ENCODE results near the gene PPP6R1. TPM values are rescaled to one million over a fixed set of nuclear protein-coding genes. Genes with fewer than 3 reads are reported as not detected.

The PPP6R1 gene
- total RNA-seq, result 43.0 TPM
- long read RNA-seq, transcript PPP6R1-204 (7 exons, 2,389 nt), result minor isoform, 6 of 117 reads
- long read RNA-seq, transcript PPP6R1-201 (24 exons, 3,961 nt), result major isoform, 60 of 117 reads
- long read RNA-seq, partial matches to known transcripts, result 36 of 117 reads
- long read RNA-seq, other reads (novel, unspliced or antisense), result 14 of 117 reads

GRCh38 chr19:55258828-55259539 is at the start of gene PPP6R1:
PPP6R1 (minus strand) TSS chr19:55259017; CDS start chr19:55247103, 11,914 bp downstream.
- intact Hi-C loops (cut with DNase I), result loop anchor here (1.0 to 2.0 kb wide), 2 partner anchors 21 to 42 kb away; partner anchors contain the start of gene HSPBP1

GRCh38 chr19:55308281-55308680 is 49.5 kb upstream of the PPP6R1 start:
- intact Hi-C loops (cut with DNase I), result loop anchor here (10.0 kb wide), 1 partner anchor 107 kb away; no protein-coding TSS in a partner anchor
- no peak for DNase-seq (ENCODE audit: low spot score)

More at GRCh38 chr19:55258828-55259539, at the start of gene PPP6R1:
- DNase-seq (ENCODE audit: low spot score), result peak; percentile 98

- no peak for DNase-seq (ENCODE audit: low spot score)
- intact Hi-C loops (cut with DNase I), result loop anchor here (10.0 kb wide), 1 partner anchor 108 kb away; no protein-coding TSS in a partner anchor
These were observed 47.9 kb upstream of the PPP6R1 start for GRCh38 chr19:55306712-55307111.

- no peak for DNase-seq (ENCODE audit: low spot score)
- intact Hi-C loops (cut with DNase I), result loop anchor here (10.0 kb wide), 1 partner anchor 109 kb away; no protein-coding TSS in a partner anchor
These were observed 47.3 kb upstream of the PPP6R1 start for GRCh38 chr19:55305983-55306562.

- DNase-seq (ENCODE audit: low spot score), result no peak
- intact Hi-C loops (cut with DNase I), result loop anchor here (10.0 kb wide), 1 partner anchor 109 kb away; no protein-coding TSS in a partner anchor
These were observed 46.7 kb upstream of the PPP6R1 start for GRCh38 chr19:55305491-55305890.

- intact Hi-C loops (cut with DNase I), result loop anchor here (10.0 kb wide), 1 partner anchor 110 kb away; no protein-coding TSS in a partner anchor
- DNase-seq (ENCODE audit: low spot score), result no peak
These were observed 46.2 kb upstream of the PPP6R1 start for GRCh38 chr19:55304980-55305379.

- DNase-seq (ENCODE audit: low spot score), result no peak
- intact Hi-C loops (cut with DNase I), result loop anchor here (10.0 kb wide), 1 partner anchor 110 kb away; no protein-coding TSS in a partner anchor
These were observed 45.6 kb upstream of the PPP6R1 start for GRCh38 chr19:55304279-55304978.

GRCh38 chr19:55303477-55303876 is 44.7 kb upstream of the PPP6R1 start:
- DNase-seq (ENCODE audit: low spot score), result no peak
- intact Hi-C loops (cut with DNase I), result loop anchor here (10.0 kb wide), 1 partner anchor 111 kb away; no protein-coding TSS in a partner anchor

GRCh38 chr19:55302318-55302703 is 43.5 kb upstream of the PPP6R1 start:
- no peak for DNase-seq (ENCODE audit: low spot score)
- intact Hi-C loops (cut with DNase I), result loop anchor here (10.0 kb wide), 1 partner anchor 112 kb away; no protein-coding TSS in a partner anchor

- DNase-seq (ENCODE audit: low spot score), result peak; percentile 94
- intact Hi-C loops (cut with DNase I), result loop anchor here (2.0 to 10.0 kb wide), 2 partner anchors 83 to 113 kb away; partner anchors contain the start of genes RPL28 and TMEM238
These were observed 42.9 kb upstream of the PPP6R1 start for GRCh38 chr19:55301459-55302317.

- intact Hi-C loops (cut with DNase I), result loop anchor here (2.0 to 10.0 kb wide), 2 partner anchors 84 to 114 kb away; partner anchors contain the start of genes RPL28 and TMEM238
- no peak for DNase-seq (ENCODE audit: low spot score)
These were observed 42.2 kb upstream of the PPP6R1 start for GRCh38 chr19:55300886-55301458.

- no peak for DNase-seq (ENCODE audit: low spot score)
- intact Hi-C loops (cut with DNase I), result loop anchor here (2.0 to 10.0 kb wide), 2 partner anchors 85 to 115 kb away; partner anchors contain the start of genes RPL28 and TMEM238
These were observed 41.2 kb upstream of the PPP6R1 start for GRCh38 chr19:55299991-55300390.

GRCh38 chr19:55297267-55297666 is 38.5 kb upstream of the PPP6R1 start:
- no peak for DNase-seq (ENCODE audit: low spot score)
- intact Hi-C loops (cut with DNase I), result no loop called here

GRCh38 chr19:55289117-55289796 is 30.4 kb upstream of the PPP6R1 start:
- intact Hi-C loops (cut with DNase I), result no loop called here
- DNase-seq (ENCODE audit: low spot score), result no peak

- no peak for DNase-seq (ENCODE audit: low spot score)
- intact Hi-C loops (cut with DNase I), result no loop called here
These were observed 28.7 kb upstream of the PPP6R1 start for GRCh38 chr19:55287361-55288079.

GRCh38 chr19:55285229-55285890 is 26.5 kb upstream of the PPP6R1 start:
- intact Hi-C loops (cut with DNase I), result no loop called here
- no peak for DNase-seq (ENCODE audit: low spot score)

Measured in cardiac septum (tissue), 1 donor.